ENCODE data around the gene SMURF1. TPM values are rescaled to one million over a fixed set of nuclear protein-coding genes. Genes with fewer than 3 reads are reported as not detected.

SMURF1 gene
- 10 to 100 TPM; 10.3 to 10.4 TPM for total RNA-seq

GRCh38 chr7:99143853-99144672, at the start of gene SMURF1:
Gene SMURF1 (minus strand): TSS chr7:99144108. CDS start chr7:99143780, 328 bp downstream.
- ATAC-seq (peak; percentile 57), DNase-seq (peak; percentile 75)
- ChIA-PET POLR2A (interaction anchor here (1.2 kb wide), 2 partner anchors 20 to 176 kb away, joined by 4 to 5 read pairs; no protein-coding TSS in a partner anchor), CTCF (no interaction called here)
- H3K27me3 Mint-ChIP-seq (ENCODE audit: low read depth) = peaks cover 4% of the 10 kb centered on the region
- H3K27ac Mint-ChIP-seq = peak within 1 kb of the TSS; percentile 83
- H3K4me1 Mint-ChIP-seq (ENCODE audit: low read depth) = peaks cover 29% of the 10 kb centered on the region
- peak within 1 kb of the TSS; percentile 89 for H3K4me3 Mint-ChIP-seq
- H3K36me3 Mint-ChIP-seq (ENCODE audit: low read depth) = peaks cover 11% of the 10 kb centered on the region
- H3K9me3 Mint-ChIP-seq (ENCODE audit: insufficient read depth) = no peaks in the 10 kb centered on the region

- DNase-seq (no peak), ATAC-seq (no peak)
- Mint-ChIP-seq H3K36me3 (ENCODE audit: low read depth) (no peaks in the 10 kb centered on the region), H3K27ac (no peak overlapping the region), H3K4me1 (ENCODE audit: low read depth) (peaks cover 4% of the 10 kb centered on the region), H3K4me3 (no peak overlapping the region), H3K27me3 (ENCODE audit: low read depth) (no peaks in the 10 kb centered on the region), H3K9me3 (ENCODE audit: insufficient read depth) (peaks cover 1% of the 10 kb centered on the region)
- POLR2A ChIA-PET = no interaction called here
- CTCF ChIA-PET = no interaction called here
These were observed 48.1 kb upstream of the SMURF1 start for GRCh38 chr7:99191869-99192596.

DNA sequence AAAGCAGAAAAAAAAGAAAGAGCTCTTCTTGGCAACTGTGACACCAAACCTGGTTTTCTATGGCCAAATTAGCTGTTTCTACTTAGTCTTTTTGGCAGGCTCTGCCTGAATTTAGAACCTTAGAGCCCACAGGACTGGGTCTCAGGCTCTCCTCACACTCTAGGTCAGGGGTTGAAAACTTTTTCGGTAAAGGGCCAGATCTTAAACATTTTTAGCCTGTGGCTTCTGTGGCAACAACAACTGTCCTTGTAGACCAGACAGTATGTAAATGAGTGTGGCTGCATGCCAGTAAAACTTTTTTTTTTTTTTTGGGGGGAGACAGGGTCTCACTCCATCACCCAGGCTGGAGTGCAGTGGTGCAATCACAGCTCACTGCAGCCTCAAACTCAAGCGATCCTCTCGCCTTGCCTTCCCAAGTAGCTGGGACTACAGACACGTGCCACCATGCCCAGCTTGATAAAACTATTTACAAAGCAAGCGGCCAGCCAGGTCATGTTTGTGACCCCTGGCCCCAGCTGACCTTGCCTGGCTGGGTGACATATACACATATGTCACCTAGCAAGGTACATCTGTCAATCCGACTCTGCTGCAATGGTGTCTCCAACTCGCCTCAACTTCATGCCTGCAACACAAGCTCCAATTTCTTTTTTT, 46.6 kb upstream of the SMURF1 start:
- DNase-seq (no peak), ATAC-seq (no peak)
- Mint-ChIP-seq H3K27me3 (ENCODE audit: low read depth) (no peaks in the 10 kb centered on the region), H3K4me1 (ENCODE audit: low read depth) (no peaks in the 10 kb centered on the region), H3K36me3 (ENCODE audit: low read depth) (no peaks in the 10 kb centered on the region), H3K9me3 (ENCODE audit: insufficient read depth) (no peaks in the 10 kb centered on the region), H3K27ac (no peak overlapping the region), H3K4me3 (no peak overlapping the region)
- CTCF ChIA-PET = no interaction called here
- POLR2A ChIA-PET = interaction anchor here (0.6 kb wide), 1 partner anchor 185 kb away, joined by 3 read pairs; no protein-coding TSS in a partner anchor

GRCh38 chr7:99189222-99189621, 45.3 kb upstream of the SMURF1 start:
- DNase-seq = no peak
- Mint-ChIP-seq H3K4me3 (no peak overlapping the region), H3K9me3 (ENCODE audit: insufficient read depth) (no peaks in the 10 kb centered on the region), H3K4me1 (ENCODE audit: low read depth) (no peaks in the 10 kb centered on the region), H3K36me3 (ENCODE audit: low read depth) (no peaks in the 10 kb centered on the region), H3K27ac (no peak overlapping the region), H3K27me3 (ENCODE audit: low read depth) (no peaks in the 10 kb centered on the region)
- POLR2A ChIA-PET = no interaction called here
- no peak for ATAC-seq
- CTCF ChIA-PET = no interaction called here

- H3K27me3 Mint-ChIP-seq (ENCODE audit: low read depth) = no peaks in the 10 kb centered on the region
- H3K36me3 Mint-ChIP-seq (ENCODE audit: low read depth) = no peaks in the 10 kb centered on the region
- no peak overlapping the region for H3K4me3 Mint-ChIP-seq
- H3K27ac Mint-ChIP-seq = no peak overlapping the region
- no peaks in the 10 kb centered on the region for H3K4me1 Mint-ChIP-seq (ENCODE audit: low read depth)
- ChIA-PET CTCF (no interaction called here), POLR2A (no interaction called here)
- no peaks in the 10 kb centered on the region for H3K9me3 Mint-ChIP-seq (ENCODE audit: insufficient read depth)
- DNase-seq (no peak), ATAC-seq (no peak)
These were observed 44.3 kb upstream of the SMURF1 start for GRCh38 chr7:99188221-99188620.

DNA sequence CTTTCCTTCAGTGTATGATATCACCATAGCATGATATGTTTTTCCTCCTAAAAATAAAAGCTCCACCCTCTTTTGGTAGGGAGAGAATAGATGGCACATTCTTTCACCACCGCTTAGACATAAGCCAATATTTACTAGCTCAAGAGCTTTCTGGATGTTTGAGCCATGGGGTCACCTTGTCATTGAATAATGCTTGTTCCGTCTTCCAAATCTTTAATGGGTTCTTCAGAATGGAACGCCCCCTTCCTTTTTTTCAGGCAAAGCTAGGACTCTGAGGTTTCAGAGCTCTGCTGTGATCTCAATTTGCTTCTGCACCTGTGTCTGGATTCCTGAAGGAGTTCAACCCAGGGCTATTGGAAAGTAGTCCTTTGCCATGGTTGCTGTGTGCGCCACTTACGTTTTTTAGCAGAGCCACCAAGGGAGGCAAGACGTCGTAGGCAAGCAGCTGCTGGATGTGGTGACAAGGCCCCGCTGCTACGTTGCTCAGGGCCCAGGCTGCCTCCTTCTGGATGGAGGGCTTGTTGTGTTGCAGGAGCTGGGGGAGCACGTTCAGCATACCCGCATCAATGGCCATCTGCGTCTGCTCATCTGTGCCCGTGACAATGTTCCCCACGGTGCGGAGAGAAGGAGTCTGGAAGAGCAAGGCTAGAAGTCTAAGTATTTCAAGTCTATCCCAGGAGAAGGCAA, 40.8 kb upstream of the SMURF1 start:
- Mint-ChIP-seq H3K36me3 (ENCODE audit: low read depth) (no peaks in the 10 kb centered on the region), H3K27ac (no peak overlapping the region), H3K27me3 (ENCODE audit: low read depth) (no peaks in the 10 kb centered on the region), H3K9me3 (ENCODE audit: insufficient read depth) (no peaks in the 10 kb centered on the region), H3K4me1 (ENCODE audit: low read depth) (no peaks in the 10 kb centered on the region), H3K4me3 (no peak overlapping the region)
- DNase-seq (no peak), ATAC-seq (no peak)
- ChIA-PET POLR2A (no interaction called here), CTCF (no interaction called here)

DNA sequence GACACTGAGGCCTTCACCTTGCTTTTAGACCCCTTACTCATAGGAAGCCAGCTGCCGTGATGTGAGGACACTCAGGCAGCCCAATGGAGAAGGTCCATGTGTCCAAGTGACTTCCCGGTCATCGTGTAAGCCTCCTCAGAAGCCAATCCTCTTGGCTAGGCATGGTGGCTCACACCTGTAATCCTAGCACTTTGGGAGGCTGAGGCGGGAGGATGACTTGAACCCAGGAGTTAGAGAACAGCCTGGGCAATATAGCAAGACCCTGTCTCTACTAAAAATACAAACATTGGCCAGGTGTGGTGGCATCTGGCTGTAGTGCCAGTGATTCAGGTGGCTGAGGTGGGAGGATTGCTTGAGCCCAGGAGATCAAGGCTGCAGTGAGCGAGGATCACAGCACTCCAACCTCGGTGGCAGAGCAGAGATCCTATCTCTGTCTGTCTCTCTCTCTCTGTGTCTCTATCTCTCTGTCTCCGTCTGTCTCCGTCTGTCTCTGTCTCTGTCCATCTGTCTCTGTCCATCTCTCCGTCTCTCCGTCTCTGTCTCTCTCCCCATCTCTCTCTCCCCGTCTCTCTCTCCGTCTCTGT, 36.3 kb upstream of the SMURF1 start:
- H3K4me3 Mint-ChIP-seq = no peak overlapping the region
- H3K4me1 Mint-ChIP-seq (ENCODE audit: low read depth) = no peaks in the 10 kb centered on the region
- no peaks in the 10 kb centered on the region for H3K27me3 Mint-ChIP-seq (ENCODE audit: low read depth)
- ATAC-seq (no peak), DNase-seq (no peak)
- no peak overlapping the region for H3K27ac Mint-ChIP-seq
- no peaks in the 10 kb centered on the region for H3K9me3 Mint-ChIP-seq (ENCODE audit: insufficient read depth)
- ChIA-PET CTCF (no interaction called here), POLR2A (no interaction called here)
- no peaks in the 10 kb centered on the region for H3K36me3 Mint-ChIP-seq (ENCODE audit: low read depth)

DNA sequence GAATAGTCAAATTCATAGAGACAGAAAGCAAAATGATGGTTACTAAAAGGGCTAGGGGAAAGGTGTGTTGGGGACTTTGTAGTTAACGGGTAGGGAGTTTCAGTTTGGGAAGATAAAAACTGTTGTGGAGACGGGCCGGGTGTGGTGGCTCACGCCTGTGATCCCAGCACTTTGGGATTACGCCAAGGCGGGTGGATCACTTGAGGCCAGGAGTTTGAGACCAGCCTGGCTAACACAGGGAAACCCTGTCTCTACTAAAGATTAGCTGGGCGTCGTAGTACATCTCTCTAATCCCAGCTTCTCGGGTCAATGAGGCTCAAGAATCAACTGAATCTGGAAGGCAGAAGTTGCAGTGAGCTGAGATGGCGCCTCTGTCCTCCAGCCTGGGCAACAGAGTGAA, 33.3 kb upstream of the SMURF1 start:
- Mint-ChIP-seq H3K36me3 (ENCODE audit: low read depth) (no peaks in the 10 kb centered on the region), H3K4me1 (ENCODE audit: low read depth) (no peaks in the 10 kb centered on the region), H3K9me3 (ENCODE audit: insufficient read depth) (no peaks in the 10 kb centered on the region), H3K27ac (no peak overlapping the region), H3K27me3 (ENCODE audit: low read depth) (peaks cover 4% of the 10 kb centered on the region), H3K4me3 (no peak overlapping the region)
- DNase-seq (no peak), ATAC-seq (no peak)
- ChIA-PET POLR2A (no interaction called here), CTCF (no interaction called here)

GRCh38 chr7:99173787-99174186, 29.9 kb upstream of the SMURF1 start:
- ChIA-PET POLR2A (no interaction called here), CTCF (no interaction called here)
- DNase-seq (no peak), ATAC-seq (no peak)
- Mint-ChIP-seq H3K36me3 (ENCODE audit: low read depth) (no peaks in the 10 kb centered on the region), H3K27ac (no peak overlapping the region), H3K27me3 (ENCODE audit: low read depth) (peaks cover 10% of the 10 kb centered on the region), H3K9me3 (ENCODE audit: insufficient read depth) (no peaks in the 10 kb centered on the region), H3K4me1 (ENCODE audit: low read depth) (no peaks in the 10 kb centered on the region), H3K4me3 (no peak overlapping the region)

DNA sequence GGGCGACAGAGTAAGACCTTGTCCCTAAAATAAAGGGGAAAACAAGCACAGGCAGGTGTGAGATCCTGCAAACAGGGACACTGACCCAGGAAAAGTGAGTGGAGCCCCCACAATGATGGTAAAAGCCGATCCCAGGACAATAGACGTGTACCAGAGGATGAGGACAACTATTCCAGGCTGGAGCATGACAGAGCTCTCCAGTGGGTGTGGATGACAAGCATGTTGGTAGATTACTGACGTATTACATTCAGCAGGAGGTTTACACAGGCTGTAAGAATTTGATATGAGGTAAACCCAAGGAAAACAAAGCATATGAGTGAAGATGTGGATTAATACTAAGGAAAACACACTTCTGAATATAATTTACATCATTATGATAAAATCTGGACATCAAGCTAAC, 27.8 kb upstream of the SMURF1 start:
- H3K4me3 Mint-ChIP-seq = no peak overlapping the region
- DNase-seq = no peak
- no peaks in the 10 kb centered on the region for H3K4me1 Mint-ChIP-seq (ENCODE audit: low read depth)
- no peaks in the 10 kb centered on the region for H3K36me3 Mint-ChIP-seq (ENCODE audit: low read depth)
- ChIA-PET POLR2A (no interaction called here), CTCF (no interaction called here)
- no peak for ATAC-seq
- H3K27ac Mint-ChIP-seq = no peak overlapping the region
- peaks cover 10% of the 10 kb centered on the region for H3K27me3 Mint-ChIP-seq (ENCODE audit: low read depth)
- H3K9me3 Mint-ChIP-seq (ENCODE audit: insufficient read depth) = no peaks in the 10 kb centered on the region

- Mint-ChIP-seq H3K36me3 (ENCODE audit: low read depth) (no peaks in the 10 kb centered on the region), H3K4me1 (ENCODE audit: low read depth) (no peaks in the 10 kb centered on the region)
These were observed 26.8 kb upstream of the SMURF1 start for GRCh38 chr7:99170730-99171074.

More at GRCh38 chr7:99170730-99171074, 26.8 kb upstream of the SMURF1 start:
- Mint-ChIP-seq H3K27ac (no peak overlapping the region), H3K9me3 (ENCODE audit: insufficient read depth) (no peaks in the 10 kb centered on the region), H3K4me3 (no peak overlapping the region), H3K27me3 (ENCODE audit: low read depth) (peaks cover 10% of the 10 kb centered on the region)
- CTCF ChIA-PET = no interaction called here
- POLR2A ChIA-PET = no interaction called here
- no peak for DNase-seq
- ATAC-seq = no peak

Data from activated CD8-positive, alpha-beta T cell treated with anti-CD3 and anti-CD28 coated beads, Interleukin-2, amount 10 ng/mL, durations not matched to agents 7 days and 5 days (primary cell).